D721Med (cell line): ENCODE results near the gene NT5DC3.

Experiments
- DNase-seq: peaks from one replicate; pipeline ENCODE4 v3.0.0; 2011; ENCODE audit warnings: low spot score; ENCODE audit not compliant: insufficient read length
- FAIRE-seq: peaks from 2 replicates; lab custom pipeline; 2011; peaks lifted over from hg19 to GRCh38; lab: Jason Lieb, UNC
- TF ChIP-seq, protein P1 (sequence below): IDR thresholded peaks from 2 replicates; pipeline ENCODE4 v1.5.1; 2012; ENCODE audit warnings: mild to moderate bottlenecking, control low read depth; ENCODE audit not compliant: insufficient read depth; ENCODE audit errors: missing control alignments

The NT5DC3 gene

DNA sequence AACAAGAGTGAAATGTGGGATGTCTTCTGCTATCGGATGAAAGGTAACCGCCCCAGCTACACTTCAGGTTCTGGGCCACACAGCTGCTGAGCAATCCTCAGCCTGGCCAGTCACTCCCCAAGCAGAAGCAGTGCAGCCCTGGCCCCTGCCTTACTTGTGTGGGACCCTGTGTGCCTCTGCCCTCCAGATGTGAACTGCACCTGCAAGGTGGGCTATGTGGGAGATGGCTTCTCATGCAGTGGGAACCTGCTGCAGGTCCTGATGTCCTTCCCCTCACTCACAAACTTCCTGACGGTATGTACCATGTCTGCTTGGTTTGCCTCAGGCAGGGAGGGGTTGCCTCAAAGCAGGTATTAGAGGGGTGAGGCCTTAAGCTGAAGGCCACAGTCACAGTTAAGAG is 85.6 kb downstream of the NT5DC3 start:
- TF ChIP-seq, protein P1, sequence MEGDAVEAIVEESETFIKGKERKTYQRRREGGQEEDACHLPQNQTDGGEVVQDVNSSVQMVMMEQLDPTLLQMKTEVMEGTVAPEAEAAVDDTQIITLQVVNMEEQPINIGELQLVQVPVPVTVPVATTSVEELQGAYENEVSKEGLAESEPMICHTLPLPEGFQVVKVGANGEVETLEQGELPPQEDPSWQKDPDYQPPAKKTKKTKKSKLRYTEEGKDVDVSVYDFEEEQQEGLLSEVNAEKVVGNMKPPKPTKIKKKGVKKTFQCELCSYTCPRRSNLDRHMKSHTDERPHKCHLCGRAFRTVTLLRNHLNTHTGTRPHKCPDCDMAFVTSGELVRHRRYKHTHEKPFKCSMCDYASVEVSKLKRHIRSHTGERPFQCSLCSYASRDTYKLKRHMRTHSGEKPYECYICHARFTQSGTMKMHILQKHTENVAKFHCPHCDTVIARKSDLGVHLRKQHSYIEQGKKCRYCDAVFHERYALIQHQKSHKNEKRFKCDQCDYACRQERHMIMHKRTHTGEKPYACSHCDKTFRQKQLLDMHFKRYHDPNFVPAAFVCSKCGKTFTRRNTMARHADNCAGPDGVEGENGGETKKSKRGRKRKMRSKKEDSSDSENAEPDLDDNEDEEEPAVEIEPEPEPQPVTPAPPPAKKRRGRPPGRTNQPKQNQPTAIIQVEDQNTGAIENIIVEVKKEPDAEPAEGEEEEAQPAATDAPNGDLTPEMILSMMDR = no peak
- FAIRE-seq (no peak), DNase-seq (no peak)

DNA sequence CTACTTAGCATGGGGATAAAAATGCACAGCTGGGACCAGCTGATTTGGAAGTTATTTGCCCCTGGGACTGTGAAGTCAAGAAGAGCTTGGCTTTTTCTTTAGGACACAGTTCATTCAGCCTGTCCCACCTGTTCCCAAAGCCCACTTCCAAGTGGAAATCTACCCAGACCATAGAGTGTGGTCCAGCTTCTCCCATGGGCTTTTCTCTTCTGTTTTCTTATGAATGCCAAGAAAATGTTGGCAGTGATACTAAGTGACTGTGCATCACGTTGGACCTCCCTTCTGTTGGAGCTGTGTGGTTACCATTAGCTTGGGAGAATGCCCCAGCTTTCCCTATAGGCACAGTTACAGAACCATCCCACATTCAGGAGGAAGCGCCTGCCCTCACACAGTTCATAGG is 89.4 kb downstream of the NT5DC3 start:
- TF ChIP-seq, protein P1 = no peak
- FAIRE-seq (no peak), DNase-seq (no peak)

DNA sequence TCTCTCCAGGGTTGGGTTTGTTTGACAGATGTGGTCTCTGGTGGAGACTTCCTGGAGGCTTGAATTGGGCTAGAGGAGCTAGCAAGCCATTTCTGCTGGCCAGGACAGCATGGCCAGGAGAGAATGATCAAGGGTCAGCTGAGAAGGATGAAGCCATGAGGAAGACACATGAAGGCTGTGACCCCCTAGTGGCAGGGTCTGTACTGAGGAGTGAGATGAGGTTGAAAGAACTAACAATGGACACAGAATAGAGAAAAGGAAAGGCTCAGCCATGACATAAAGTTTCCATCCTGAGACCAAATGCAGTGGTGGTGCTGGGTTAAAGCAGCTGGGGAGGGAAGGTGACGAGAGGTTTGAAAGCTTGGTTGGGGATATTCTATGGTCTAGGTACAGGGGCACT is 89.9 kb downstream of the NT5DC3 start:
- TF ChIP-seq, protein P1 = peak; percentile 1
- DNase-seq (no peak), FAIRE-seq (no peak)

DNA sequence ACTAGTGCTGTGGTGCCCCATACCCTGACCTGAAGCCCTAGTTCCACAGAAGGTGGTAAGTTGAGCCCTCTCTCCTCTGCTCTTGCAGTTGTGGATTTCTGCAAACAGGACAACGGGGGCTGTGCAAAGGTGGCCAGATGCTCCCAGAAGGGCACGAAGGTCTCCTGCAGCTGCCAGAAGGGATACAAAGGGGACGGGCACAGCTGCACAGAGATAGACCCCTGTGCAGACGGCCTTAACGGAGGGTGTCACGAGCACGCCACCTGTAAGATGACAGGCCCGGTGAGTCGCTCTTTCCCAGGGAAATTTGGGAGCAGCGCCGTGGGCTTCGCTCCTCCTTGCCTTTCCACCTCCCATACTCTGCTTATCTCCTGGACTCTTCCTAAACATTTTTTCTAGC is 92.2 kb downstream of the NT5DC3 start:
- FAIRE-seq = no peak
- TF ChIP-seq, protein P1 = no peak
- no peak for DNase-seq

DNA sequence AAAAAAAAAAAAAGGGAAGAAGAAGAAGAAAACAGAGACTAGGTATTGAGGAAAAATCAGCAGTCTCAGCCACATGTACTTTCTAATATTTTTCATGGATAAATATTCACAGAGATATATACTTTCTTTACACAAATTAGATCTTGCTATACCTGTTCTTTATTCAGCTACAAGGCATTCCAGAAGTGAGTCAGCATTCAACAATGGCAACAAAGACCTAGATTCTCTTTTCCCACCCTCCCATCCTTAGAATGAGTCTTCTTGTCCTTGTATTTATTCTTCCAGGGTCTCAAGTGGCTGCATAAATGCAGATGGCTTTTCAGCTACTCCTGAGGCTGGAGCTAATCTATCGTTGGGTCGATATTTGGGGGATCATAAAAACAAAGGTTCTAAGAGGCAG is 93.0 kb downstream of the NT5DC3 start:
- TF ChIP-seq, protein P1 = no peak
- FAIRE-seq (no peak), DNase-seq (no peak)

DNA sequence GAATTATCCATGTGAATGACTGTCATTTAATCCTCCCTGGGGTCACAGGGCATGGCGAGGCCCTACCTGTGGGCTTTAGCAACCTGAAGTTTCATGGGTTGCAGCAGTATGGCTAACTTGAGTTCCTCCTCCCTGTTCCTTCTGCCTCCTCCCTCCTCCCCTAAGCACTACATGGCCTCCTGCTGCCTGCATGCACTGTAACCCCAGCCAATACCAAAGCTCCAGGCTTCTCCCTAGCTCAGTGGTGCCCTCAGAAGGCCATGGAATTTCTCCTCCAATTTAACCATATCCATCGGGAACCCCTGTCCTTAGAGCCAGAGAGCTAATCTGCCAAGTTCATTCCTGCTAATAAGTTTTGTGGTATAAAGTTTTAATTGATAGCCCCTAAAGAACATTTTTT is 95.1 kb downstream of the NT5DC3 start:
- no peak for FAIRE-seq
- TF ChIP-seq, protein P1 = no peak
- no peak for DNase-seq

DNA sequence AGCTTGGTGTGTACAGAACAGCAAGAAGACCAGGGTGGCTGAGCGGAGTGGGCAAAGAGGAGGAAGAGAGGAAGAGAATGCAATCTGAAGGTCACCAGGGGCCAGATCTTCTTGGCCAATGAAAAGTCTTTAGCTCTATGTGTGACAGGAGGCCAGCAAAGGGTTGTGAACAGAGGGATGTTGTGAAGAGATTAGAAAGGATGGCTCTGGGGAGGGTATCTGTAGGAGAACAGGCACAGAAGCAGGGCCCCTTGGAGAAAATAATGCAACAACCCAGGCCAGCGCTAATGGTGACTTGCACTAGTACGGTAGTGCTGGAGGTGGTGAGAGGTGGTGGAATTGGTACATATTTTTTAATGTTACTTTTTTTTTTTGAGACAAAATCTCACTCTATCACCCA is 97.2 kb downstream of the NT5DC3 start:
- DNase-seq (no peak), FAIRE-seq (no peak)
- TF ChIP-seq, protein P1 = no peak
